Measurements from ENCODE around the gene NT5M.
A peak's percentile ranks its signal among the peaks of the same experiment; 100 is the strongest.

NT5M gene

DNA sequence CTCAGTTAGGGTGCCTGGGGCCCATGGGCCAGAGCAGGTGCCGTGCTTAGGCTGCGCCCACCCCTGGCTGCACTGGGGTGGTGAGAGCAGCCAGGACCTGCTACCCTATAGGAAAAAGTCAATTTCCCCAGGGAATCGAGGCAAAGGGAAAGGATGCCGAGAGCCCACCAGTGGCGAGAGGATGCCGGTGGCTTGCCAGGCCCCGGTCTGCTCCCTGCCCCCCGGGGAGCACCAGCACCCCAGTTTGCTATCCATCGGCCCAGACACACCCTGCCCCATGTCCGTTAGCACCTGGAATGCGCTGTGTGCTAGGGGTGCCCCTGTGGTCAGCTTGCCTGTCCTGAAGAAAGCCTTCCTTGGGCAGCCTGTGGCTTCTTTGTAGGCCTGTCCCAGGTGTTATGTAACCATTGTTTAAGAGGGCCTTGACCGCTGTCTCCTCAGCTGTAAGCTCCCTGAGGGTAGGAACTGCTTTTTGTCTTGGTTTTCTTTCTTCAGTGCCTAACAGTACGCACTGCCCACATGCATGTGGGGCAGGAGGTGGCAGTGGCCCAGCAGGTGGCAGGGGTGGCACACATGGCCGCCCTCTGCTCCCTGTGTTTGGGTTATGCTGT is 40.8 kb downstream of the NT5M start:
- DNase-seq, result no peak

- DNase-seq, result no peak
These were observed 41.5 kb downstream of the NT5M start for GRCh38 chr17:17344507-17345293.

GRCh38 chr17:17345294-17345597 is 42.1 kb downstream of the NT5M start:
- DNase-seq, result no peak

- DNase-seq, result no peak
These were observed 42.7 kb downstream of the NT5M start for GRCh38 chr17:17345686-17346427.

DNA sequence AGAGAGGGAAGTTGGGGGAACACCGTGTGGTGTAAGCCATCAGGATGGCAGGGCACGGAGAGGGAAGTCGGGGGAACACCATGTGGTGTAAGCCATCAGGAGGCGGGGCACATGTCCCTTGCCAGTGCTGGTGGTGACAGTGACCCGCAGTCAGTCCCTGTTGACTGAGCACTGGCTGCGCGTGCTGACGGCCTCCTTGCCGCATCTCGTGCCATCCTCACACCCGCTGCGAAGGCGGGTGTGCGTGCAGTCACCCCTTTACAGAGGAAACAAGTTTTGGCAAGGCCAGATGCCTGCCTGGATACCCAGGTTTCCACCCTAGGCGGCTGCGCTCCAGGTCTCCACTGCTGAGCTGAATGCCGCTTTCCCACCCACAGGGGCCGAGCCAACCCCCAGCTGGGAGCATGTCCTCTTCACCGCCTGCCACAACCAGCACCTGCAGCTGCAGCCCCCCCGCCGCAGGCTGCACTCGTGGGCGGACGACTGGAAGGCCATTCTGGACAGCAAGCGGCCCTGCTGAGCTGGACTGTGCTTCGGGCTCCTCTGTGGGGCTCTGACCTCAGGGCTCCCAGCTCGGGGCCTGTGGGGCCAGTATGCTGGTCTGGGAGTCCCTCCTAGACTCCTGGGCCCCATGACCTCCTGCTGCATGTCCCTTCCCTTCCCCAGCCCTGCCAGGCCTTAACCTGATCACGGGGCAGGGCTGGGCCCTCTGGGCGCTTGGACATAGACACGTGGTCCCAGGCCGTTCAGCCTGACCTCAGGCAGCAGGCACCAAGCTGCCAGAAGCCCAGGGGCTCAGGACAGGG is 43.5 kb downstream of the NT5M start:
- no peak for DNase-seq

GRCh38 chr17:17347234-17347955 is 44.2 kb downstream of the NT5M start:
- no peak for DNase-seq

- DNase-seq, result no peak
These were observed 45.0 kb downstream of the NT5M start for GRCh38 chr17:17347956-17348871.

DNA sequence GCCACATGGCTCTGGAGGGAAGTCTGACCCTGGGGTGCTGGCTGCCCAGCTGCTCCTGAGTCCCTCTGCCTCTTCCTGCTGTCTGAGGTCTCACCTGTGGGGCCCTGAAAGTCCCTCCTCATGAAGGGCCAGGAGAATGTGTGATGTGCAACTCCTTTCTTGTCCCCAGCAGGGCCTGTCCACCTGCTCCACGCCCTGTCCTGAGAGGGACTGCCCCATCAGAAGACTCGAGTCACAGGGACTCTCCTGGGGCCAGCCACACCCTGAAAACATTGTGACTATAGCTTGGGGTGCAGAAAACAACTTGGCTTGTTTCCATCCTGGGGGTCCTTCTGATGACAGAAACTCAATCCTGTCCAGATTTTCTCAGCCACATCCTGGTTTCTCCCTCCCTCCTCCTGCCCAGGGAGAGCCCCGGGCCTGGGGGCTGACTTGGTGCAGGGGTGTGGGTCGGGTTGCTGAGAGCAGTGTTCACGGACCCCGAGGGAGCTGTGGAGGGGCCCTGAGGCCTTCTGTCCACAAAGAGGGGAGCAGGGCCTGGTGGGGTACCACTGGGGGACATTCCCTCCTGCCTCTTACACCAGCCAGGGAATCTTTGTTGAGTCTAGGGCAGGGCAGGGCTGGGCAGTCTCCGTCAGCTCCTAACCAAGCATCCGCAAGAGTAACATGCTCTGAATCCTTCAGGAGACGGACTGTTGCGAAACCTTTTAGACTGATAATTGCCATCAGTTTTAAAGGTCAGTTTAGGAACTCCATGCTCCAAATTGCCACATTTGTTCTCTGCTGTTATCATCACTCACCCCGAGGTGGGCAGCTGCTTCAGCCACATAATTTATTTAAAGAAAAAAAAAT is 45.9 kb downstream of the NT5M start:
- DNase-seq, result no peak

DNA sequence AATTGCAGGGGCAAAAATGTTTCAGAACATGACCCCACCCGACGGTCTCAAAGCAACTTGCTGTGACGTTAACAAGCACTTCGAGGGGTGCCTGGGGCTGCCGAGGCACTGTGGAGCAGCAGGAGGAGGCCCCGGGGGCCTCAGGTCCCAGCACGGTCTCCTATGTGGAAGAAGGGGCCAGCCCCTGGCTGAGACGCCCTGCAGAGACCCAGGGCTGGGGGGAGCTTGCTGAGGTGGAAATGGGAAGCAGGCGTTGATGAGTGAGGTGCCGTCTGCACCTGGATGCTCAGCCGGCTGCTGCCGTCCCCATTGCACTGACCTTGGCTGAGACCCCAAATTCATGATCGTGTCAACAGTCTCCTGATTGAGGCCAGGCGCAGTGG is 46.5 kb downstream of the NT5M start:
- no peak for DNase-seq

- DNase-seq, result no peak
These were observed 47.5 kb downstream of the NT5M start for GRCh38 chr17:17350491-17351355.

DNA sequence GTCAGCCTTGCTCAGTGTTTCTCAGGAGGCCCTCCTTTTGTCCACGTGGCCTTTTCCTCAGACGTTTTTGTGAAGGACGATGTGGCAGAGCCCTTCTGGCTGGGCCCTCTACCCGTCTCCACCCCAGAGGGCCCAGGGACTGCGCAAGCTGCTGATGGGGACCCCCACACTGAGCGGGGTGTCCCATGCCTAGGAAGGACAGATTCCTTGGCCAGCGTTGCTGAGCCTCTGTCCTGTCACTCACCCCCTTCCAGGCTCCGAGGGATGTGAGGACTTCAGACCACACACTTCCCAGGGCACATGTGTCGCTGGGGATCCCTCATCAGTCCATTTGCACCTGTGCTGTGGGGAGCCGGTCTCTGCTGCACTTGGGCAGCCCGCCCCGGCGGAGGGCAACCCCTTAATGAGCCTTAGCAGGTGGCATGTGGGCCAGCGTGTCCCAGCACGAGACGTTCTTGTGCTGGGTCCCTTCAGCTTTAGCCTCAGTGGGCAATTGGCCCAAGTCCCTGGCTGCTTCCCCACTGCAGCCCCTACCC is 48.3 kb downstream of the NT5M start:
- DNase-seq, result no peak

DNA sequence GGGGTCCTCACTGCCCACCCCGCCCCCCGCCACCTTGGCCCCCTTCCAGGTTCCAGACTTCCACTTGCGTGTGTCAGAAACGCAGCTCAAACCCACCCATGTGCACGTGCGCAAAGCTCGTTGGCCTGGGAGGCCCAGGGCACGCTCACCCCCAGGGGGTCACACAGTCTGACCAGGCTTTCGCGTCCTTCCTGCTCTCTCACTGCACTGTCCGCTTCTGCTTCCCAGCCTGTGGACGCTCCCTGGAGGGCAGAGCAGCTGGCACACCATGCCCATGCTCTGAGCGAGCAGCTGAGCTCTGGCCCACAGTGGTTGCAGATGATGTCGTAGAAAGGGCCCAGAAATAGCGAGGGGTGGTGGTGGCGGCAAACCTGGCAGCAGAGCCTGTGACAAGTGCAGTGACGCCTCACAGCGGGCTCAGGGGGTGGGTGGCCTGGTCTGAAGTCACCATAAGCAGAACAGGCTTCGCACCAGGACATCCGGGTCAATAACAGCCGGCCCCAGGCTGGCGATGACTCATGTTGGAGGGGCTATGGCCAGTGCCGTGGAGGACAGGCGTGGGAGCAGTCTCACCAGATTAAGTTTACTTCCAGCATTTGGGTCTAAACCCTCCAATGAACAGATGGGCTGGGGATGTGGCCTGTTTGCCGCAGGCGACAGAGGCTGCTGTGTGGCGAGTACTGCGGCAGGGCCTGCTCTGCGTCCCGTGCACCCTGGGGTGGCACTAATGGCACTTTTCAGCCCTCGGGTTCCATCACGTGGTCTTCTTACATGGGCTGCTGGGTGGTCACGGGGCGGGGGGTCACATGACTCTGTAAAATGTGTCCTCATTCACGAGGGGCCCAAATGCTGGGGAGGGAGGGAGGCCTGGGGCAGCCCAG is 49.0 kb downstream of the NT5M start:
- no peak for DNase-seq

GRCh38 chr17:17352836-17353624 is 49.9 kb downstream of the NT5M start:
- no peak for DNase-seq

- DNase-seq, result no peak
These were observed 50.7 kb downstream of the NT5M start for GRCh38 chr17:17353625-17354484.

DNA sequence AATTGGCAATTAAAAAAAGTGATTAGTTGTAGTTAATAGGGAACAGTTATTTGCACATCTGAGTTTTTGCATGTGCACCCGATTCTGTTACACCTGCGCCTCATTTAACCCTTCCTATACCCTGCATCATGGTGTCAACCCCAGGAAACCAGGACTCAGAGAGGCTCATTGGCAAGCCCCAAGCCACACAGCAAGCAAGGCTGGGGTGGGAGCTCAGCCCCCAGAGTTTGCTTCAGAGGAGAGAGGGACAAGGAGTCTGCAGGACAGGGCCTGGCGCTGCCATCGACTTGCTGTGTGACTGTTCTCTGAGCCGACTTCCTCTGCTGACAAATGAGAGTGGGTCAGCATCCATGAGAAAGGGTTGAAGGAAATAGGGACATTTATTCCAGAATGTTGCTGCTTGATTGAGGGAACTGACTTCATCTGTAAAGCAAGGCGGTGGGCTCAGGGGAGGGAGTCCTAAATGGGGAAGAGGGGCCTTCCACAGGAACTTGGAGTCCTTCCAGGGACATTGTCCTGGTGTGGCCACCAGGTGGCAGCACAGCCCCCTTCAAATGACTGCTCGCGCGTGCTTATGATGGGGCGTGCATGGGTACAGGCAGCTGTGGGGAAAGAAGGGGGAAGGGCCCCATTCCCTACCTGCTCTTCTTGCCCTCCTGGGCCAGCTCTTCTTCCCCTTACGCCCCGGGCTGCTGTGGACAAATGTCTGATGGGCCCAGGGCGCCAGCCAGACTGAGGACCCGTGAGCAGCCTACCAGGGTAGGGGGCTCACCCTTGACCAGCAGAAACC is 51.6 kb downstream of the NT5M start:
- peak; percentile 36 for DNase-seq

Measured in NCI-H1048 (cell line).